COLO829 (cell line): ENCODE results near the gene CALD1.

Experiments
- DNase-seq: peaks from one replicate; pipeline ENCODE4 v3.0.0; 2012; ENCODE audit warnings: low spot score

The CALD1 gene

DNA sequence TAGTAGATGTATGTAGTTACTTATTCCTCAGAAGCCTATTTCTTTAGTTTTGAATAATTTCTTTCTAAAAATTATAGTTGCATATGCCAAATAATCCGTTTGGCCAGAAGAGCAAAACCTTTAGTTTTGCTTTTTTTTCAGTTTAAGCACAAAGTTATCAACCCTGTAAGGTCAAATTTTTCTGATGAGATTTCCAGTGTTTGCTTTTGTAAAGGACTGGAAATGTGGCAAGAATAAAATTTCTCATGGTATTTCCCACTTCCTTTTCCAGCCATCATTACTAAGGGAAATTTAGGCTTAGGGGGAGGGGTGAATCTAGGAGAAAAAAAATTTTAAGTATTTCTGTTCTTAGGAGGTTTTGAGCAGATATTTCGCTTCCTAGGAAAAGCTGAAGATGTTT lies 7.6 kb downstream of the CALD1 start:
- DNase-seq, result no peak

DNA sequence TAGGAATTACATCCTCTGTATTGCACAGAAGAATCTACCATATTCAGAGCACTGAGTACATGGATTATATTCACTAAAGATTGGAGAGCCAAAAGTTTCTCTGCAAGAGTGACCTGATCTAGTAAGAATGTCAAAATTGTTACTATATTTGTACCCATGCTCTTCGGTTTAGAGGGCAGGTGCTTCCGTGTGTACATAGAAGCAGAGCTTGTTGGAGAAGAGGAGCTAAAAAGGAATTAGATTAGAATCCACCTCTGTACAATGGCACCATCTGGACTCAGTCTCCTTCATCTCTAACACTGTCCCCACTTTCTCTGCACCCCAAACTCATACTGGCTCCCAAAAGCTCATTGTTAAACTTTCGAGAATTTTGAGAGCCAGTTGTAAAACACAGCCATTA lies 8.3 kb downstream of the CALD1 start:
- DNase-seq, result no peak

DNA sequence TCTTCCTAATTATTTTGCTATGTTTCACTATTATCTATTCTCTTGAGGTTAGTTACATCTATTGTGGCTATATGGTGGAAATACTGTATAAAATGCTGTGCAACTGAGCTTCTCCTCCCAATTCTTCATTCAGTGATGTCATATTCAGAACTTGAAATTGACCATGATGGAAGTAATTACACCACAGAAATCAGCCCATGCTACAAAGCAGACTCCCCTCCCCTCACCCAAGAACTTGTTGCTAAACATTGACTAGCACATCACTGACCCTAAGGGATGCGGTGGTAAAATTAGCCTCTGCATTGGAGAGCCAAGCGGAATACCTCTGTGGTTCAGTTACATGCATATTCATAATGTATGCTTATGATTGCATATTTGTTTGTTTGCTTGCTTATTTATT lies 8.8 kb downstream of the CALD1 start:
- no peak for DNase-seq

DNA sequence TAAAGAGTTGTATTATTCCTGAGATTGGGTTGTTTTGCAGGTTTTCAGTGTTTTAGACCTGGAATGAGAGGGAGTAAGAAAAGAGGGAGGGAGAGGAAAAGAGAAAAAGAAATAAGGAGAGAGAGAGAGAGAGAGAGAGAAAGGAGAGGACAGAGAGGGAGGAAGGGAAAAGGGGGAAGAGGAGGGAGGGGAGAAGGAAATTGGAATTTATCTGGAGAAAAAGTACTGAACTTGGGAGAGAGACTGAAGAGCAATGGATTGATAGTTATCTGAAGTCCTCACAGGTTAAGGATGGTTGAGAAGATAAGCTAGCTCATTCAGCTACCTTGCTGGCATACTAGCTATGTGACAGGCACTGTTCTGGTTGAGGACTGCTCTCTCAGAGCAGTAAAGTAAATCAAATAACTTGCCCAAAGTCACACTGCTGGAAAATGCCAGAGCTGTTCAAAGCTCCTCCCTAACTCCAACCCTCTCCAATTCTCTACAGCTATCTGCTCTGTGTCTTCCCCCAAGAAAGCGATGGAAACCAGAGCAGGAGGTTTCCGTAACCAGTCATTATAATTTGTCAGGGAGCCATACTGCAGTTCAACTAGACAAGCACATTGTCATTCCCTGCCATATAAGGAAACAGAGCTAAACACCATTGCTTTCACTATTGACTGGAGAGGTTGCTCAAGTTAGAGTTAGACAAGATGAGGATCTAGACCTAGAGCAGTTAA lies 10.7 kb downstream of the CALD1 start:
- DNase-seq, result no peak

DNA sequence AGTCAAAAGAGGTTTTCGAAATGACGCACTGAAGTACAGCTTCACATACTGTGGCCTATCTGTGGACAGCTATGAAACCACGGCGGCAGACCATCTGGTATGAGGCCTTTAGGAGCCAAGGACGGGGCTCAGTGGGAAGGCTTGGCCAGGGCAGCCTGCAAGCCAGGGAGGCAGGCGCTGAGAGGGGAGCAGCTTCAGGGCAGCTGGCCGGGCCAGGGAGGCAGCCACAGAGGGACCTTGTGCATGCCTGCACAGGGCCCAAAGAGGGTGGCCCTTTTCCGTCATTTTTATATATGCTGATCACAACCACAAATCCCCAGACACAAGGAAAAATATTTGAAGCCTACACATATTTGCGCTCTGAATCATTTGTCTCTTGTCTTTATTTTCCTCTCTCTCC lies 13.5 kb downstream of the CALD1 start:
- no peak for DNase-seq

DNA sequence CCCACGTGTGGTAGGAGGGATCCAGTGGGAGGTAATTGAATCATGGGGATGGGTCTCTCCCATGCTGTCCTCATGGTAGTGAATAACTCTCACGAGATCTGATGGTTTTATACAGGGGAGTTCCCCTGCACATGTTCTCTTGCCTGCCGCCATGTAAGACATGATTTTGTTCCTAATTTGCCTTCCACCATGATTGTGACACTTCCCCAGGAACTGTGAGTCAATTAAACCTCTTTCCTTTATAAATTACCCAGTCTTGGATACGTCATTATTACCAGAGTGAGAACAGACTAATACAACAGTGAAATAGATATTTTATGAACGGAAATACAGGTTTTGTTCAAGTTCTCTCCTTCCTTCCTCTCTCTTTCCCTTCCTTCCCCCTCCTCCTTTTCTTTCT lies 15.8 kb downstream of the CALD1 start:
- DNase-seq, result no peak

DNA sequence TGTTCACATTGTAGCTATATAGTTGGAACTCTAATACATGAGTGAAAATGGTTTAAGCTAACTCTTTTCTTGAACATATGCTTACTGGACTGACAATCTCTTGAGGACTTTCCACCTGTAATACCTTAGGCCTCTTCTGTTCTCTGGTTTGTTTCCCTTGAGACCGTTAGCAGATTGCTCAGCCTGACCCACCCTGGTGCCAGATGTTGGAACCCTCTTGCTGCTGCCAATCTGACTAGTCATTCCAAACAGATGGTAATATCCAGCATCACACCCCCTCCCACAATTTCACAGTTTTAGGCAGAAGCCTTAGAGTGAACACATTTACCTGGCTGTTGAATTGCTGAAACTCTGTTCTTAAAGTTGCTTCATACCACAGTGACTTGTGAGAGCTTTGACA lies 18.7 kb downstream of the CALD1 start:
- no peak for DNase-seq

DNA sequence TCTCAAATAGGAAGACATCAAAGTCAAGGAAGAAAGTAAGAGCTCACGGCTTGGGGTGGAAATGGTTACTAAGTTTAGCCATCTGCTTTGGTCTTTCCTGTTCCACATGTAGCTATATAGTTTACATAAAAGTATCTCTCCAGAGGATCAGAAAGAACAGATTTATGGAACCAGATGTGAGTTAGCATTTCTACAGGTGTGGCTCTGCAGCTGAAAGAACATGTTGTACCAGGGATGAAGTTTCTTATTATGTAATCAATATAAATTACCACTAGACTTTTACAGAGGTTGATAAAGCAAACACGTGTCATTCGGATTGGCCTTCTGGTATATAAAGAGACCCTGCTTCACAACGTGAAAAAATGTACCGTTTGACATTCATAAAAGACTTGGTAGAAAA lies 19.9 kb downstream of the CALD1 start:
- DNase-seq, result no peak

DNA sequence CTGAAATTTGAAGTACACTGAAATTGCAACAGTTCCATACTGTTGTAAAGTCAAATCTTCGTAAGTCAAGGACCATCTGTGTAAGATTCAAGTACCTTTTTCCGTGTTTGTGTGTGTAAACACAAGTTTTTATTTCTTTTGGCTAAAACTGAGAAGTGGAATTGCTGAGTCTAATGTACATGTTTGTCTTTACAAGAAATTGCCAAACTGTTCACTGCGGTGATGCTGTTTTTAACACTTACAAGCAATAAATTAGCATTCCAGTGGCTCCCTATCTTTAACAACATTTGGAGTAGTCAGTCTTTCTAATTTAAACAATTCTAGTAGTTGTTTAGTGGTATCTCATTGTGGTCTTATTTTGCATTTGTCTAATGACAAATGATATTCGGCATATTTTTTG lies 23.3 kb downstream of the CALD1 start:
- no peak for DNase-seq

DNA sequence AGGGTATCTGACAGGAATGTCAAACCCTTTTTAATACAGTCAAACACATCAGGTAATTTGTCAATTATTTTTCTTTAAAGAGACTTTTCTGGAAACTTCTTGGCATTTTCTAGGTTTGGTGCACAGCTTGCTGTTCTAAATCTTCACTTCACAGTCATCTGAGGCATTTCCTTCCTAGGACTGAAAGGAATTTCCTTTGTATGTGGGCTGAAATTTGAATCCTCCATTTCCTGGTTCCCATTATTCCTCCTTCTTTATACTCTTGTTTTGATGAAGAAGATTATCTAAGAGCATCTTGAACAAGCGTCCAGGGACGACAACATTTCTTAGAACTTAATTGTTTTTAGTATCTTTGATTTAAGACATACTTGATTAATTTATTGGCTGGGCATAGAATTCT lies 24.9 kb downstream of the CALD1 start:
- no peak for DNase-seq

DNA sequence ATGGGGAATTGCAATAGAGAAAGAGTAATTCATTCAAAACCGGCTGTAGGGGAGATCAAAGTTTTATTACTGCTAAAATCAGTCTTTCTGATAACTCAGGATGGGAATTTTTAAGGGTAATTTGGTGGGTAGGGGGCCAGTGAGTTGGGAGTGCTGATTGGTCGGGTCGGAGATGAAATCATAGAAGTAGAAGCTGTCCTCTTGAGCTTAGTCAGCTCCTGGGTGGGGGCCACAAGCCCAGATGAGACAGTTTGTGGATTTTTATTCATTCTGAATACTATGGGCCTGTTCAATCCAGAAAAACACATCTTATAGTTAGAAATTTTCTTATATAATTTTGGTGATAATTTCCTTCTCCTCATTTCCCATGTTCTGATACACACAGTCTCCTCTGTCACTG lies 25.4 kb downstream of the CALD1 start:
- no peak for DNase-seq

DNA sequence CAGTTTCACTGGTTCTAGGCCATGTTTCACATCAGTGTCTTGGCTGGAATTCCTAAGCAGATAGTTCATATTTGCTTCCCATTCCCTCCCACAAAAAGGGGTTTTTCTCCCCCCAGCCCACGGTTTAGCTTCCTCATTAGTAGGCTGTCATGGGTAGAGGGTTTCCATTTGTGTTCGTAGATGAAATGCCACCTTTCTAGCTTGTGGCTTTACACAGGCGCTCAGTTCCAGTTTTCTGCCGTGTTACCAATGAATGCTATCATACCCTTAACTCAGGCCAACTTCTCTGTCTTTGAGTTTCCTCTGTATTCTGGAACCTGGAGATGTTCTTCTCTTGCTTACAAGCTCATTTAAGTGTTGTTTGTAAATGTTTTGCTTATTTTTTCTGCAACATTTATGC lies 26.8 kb downstream of the CALD1 start:
- no peak for DNase-seq

DNA sequence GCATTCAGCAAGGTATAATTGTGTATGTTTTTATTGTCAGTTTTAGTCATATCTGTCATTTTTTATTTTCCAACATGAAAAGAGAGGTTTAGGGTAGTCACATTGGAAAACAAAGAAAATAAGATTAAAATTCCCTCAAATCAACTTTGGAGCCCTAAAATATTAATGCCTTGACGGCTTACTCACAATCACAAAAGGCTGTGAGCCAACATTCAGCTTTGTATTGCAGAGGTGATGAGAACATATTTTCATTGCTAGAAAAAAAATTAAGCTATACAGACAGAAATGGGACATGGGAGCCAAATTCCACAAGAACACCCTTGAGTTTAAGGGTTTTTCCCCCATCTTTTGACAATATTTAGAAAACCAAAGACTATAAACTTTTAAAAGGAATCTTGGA lies 30.2 kb downstream of the CALD1 start:
- DNase-seq, result no peak

DNA sequence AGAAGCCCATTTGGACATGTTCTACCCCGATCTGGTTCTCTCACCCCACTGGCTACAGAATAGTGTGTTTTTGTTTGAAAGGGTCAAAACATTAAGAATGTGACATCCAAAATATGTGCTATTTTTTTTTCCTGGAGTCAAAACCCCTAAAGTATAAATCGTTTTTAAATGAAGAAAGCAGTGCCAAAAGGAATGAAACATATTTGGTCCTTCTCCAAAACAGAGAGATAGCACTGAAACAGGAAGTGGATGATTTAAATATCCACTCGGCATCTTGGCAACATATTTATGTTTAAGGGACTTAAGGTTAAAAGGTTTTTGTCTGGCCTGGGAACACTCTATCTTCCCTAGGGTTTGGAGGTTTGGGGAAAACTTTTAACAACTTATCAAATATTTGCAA lies 32.3 kb downstream of the CALD1 start:
- DNase-seq, result no peak

DNA sequence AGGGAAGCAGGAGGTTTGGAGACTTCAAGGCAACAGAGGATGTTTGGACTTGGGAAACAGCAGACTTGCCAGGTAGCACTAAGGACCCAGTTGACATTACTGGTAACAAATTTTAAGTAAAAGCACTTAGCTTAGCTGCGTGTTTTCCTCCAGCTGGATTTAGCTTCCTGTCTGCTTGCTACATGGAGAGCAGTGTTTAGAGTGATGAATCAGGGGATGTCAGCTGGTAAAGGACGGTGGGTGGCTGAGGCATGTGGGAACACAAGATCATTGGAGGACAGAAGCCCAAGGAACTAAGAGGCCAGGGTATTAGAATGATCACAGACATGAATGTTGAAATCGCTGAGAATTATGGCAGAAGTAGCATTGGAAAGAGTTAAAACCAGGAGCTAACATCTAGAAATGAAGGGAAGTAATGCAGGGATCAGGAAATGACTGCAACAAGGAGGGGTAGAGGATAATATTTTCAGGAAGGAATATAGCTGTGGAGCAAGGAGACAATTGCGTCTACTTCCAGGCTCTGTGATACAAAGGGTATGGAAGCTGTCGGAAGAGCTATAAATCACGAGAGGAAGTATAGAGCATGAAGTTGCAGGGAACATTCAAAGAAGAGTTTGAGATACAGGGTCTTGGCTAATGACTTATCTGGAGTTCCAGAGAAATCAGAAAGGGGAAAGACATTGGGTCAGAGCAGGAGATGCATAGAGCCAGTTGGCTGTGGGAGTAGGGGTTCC lies 34.4 kb downstream of the CALD1 start:
- DNase-seq, result no peak

DNA sequence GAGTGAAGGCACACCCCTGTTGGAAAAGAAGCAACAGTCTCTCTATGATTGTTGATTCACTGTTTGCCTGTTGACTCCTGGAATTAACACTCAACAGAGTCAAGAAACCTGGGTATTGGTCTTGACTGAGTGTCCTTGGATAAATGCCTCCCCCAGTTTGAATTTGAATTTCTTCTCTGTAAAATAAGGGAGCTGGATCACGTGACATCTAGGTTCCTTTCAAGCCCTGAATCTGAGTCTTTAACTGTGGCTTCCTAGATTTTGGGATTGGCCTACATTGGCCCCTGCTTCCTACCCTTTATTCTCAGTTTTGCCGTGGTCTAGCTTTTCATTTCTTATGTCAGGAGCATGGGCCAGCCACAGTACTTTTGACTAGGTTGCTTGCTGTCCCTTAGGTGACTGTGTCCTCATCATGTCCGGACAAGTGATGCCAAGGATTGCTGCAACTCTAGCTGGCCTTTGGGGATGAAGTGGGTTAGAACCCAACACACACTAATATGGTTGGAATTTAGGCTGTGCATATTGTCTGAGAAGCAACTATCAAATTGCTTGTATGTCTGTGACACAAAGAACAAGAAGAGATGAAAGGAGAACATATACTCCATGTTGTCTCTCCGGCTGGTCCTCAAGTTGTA lies 35.4 kb downstream of the CALD1 start:
- no peak for DNase-seq

DNA sequence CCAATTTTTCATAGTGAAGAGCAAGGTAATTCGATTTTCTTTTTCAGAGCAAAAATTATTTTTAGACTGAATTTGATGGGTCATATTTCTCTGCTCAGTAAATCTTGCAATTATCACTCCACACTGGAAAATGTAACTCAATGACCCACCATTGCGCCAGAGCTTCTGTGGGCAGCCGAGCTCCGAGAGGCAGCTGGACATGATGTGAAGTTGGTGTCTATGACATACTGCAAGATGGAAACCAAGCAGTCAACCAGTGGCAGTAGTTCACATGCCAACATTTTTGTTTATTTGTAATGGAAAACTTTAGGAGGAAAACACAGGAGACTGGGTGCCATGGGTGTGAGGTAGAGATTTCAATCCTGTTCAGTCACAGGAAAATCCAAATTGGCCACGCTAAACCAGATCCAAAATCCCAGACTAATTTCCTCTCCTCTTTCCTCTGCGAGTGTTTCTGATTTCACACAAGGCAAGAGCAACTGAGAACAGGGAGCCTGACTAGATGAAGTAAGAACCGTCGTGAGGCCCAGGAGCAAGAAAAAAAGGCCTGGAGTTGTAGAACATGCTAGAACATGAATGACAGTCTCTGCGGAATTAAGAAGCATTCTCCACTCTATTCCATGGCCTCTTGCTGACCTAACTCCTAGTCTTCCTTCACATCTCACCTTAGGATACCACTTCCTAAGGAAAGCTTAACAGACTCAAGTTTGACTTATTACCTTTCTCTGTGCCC lies 39.3 kb downstream of the CALD1 start:
- DNase-seq, result no peak

DNA sequence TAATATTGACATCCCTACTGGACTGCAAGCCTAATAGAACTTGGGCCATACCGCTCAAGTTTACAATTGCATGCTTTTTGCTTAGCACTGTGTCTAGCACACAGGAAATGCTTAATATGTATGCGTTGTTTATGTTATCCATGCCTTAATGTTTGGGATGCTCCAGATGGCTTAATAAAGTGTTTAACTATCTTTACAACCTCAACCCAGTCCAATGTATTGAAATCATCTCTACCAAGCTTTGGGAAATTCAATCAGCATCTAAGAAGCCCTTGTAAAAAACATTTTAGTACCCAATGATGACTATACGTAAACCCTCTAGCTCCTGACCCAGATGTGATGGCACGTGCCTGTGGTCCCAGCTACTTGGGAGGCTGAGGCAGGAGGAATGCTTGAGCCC lies 40.0 kb downstream of the CALD1 start:
- DNase-seq, result no peak

DNA sequence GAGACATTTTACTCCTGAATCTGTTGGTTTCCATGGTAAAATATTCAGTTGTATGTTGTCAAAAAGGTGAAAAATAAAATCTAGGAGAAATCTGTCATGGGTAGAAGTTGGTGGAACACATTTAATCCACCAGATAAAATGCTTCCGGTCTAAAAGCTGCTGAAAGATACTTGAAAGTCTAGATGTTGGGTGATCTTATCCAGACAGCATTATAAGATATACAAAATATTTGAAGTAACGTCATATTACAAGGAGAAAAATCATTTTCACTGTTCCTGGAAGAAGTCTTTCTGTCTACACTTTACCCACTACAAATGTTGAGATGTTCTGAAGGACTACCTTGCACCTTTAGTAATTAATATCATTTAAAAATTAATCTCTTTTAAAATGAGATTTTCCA lies 40.9 kb downstream of the CALD1 start:
- DNase-seq, result no peak

DNA sequence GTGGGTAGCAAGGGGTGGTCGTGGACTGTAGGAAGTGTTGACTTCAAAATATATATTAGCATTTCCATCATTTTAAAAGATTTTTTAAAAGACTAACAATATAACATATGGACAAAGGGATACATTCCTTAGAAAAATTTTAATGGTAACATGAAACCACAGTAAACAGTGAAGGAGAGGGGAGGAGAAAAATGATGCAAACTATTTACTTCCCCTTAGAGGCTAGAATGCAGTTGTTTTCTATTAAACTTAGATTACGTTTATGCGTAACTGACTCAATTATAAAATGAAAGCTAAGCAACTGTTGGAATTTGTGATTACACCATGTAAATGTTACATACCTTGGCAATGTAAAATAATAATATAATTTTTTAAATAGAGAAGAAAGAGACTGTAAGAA lies 41.3 kb downstream of the CALD1 start:
- DNase-seq, result no peak

DNA sequence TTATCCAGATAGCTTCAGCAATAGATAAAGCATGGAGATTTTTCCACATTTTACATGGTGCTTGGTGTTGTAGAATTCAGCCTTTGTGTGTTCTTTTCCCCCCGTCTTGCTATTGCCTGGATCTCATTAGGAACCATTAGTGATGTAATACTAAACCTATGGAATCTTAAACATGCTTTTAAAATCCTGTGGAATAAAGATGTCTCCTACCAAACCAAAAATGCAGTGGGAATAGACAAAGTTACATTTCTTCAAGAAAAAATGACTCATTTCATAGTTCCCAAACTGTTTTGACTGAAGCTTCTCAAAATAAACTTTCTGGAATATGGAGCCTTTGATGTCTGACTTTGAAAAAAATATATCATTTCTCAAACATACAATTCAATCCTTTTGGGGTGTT lies 44.0 kb downstream of the CALD1 start:
- DNase-seq, result peak; percentile 74

DNA sequence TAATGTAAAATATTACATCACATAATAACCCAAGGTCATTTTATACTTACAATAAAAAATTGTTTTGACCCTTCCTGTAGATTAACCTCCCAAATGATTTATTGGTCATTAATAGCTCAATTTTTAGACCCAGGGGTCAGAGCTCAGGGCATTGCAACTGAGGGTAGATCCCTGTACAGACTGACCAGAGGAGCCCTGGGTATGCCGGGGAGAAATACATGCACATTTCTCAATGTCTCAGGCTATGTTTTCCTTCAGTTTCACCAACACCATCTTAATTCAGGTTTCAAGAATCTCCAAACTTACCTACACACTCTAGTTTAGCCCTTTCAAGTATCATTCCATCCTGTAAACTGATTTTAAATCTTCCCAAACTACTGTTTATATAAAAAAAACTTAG lies 46.2 kb downstream of the CALD1 start:
- DNase-seq, result no peak

DNA sequence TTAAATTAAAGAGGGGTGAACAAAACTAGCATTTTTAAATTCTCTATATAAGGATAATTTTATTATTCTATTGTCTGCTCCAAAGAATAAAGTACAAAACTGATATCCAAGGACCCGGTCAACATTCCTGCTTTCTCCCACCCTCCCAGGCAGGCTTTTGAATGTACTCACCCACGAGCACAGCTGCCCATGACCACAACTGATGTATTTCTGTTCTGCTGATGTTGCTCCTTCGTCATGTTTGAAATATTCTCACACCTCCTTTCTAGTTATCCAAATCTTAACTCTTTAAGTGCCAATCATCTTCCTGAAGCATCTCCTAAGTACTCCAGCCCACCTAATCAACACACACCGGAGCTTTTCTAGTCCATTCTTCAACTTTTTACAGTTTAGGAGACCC lies 46.7 kb downstream of the CALD1 start:
- no peak for DNase-seq
